HG03575 (cell line): ENCODE data around the gene GMDS.

ENCODE experiments used
- ATAC-seq: cut with Tn5 transposase; IDR thresholded peaks from one replicate; pipeline ENCODE4 v1.9.1; 2021; ENCODE audit not compliant: unreplicated experiment, insufficient number of reproducible peaks, low FRiP score; ENCODE audit errors: extremely low read depth

GMDS gene

DNA sequence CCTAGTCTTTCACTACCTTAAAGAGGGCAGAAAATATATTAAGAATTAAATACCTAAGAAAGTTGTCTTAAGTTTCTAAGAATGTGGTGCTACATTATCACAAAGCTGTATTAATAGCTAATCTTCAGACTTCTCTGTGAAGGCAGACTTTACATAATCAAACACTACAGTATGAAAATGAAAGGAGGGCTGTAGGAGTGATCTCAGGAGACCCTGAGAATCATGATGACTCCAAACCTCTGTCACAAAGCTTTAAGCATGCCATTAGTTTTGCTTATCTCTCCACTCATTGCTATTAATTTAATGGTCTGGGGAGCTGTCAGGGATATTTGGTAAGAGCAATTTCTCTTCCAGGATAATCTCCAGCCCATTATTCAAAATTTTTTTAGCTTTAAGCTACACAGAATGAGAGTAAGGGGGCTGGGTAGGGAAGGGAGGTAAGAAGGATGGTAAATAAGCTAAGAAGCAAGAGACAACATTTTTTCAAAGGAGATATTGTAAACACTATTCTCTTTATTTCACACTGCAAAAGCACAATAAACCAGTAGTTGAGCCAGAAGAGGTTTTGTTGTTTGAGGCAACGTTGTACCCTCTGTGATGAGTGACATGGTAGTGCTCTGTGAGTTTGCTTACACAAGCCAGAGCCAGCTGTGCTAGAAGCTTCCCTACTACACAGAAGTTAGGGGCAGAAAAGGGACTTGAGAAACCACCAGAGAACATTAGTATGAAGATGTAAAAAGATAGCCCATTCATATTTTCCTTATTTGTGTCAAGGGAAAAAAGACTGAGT lies 258.8 kb downstream of the GMDS start:
- no peak for ATAC-seq

DNA sequence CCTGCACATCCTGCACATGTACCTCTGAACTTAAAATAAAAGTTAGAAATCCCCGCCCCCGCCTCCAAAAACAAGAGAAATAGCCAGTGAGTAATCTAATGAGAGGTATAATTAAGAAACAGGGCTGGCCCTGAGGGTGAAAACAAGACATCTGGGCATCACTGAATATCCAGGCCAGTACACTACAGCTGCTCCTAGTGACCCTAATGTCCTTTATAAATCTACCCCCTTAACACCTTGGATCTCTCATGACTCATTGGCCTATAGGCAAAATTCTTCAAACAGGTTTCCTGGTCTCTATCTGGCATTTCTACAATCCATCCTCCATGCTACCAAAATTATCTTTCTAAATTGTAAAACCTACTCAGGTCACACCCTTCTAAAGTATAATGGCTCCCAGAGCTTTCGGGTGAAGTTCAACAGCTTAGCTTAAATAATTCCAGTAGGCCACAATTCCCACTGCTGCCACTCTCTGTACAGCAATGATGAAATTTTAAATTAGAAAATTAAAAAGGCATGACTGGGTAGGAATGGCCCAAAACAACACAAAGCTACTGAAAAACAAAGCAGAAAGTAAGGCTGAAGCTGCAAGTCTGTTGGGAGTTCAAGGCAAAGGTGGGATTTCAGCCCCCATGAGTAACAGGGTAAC lies 260.9 kb downstream of the GMDS start:
- ATAC-seq = no peak

DNA sequence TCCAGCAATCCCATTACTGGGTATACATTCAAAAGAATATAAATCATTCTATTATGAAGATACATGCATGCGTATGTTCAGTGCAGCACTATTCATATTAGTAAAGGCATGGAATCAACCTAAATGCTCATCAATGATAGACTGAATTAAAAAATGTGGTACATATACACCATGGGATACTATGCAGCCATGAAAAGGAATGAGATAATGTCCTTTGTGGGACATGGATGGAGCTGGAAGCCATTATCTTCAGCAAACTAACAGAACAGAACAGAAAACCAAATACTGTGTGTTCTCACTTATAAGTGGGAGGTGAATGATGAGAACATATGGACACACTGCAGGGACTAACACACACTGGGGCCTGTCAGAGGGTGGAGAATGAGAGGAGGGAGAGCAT lies 261.6 kb downstream of the GMDS start:
- ATAC-seq = no peak

DNA sequence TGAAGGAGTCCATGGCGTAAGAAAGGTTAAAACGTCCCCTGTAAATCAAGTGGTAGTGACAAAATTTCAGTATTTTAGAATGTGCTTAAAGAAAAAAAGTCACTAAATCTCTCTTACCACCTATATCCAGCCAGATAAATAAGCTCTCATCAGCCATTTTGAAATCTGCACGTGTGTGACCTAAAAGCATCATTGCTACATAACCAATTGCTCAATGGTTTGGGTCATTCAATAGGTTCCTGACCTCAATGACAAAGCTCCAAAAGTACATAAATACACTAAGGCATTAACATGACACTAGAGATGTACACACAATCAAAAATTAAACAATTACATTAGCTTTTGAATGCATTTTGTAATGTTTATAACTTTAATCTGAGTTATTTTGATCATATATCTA lies 272.4 kb downstream of the GMDS start:
- no peak for ATAC-seq

DNA sequence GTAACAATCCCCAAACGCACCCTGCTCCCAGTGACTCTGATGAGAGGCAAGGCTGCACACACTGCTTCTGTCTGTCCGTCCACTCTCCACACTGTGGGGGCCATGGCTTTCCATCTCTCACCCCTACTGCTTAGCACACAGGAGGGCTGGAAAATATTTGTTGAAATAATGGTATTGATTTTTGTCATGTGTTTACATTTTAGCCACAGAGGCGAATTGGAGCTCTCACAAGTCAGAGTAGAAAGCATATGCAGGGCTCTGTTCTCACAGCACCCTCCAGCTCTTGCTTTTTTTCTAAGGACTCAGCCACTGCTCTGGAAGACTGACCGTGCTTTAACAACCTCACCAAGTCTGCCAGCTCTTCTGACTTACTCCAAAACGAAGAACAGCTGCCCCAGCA lies 273.8 kb downstream of the GMDS start:
- ATAC-seq = no peak

DNA sequence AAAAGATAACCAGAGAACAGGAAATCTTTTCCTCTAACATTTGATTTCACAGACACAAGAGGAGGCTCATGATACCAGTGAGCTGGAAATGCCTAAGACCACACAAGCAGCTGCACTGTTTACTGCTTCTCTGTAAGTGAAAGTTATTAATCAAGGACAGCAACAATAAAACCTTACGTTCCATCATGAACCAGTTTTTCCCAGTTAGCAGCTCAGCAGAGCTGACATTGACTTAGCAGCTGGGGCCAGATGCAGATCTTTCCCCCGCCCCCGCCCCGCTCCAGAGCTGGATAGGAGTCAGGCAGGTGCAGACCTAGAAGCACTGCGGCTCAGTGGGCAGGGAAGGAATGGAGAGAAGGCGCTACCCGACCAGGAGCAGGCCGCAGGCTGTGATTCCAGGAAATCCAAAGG lies 275.2 kb downstream of the GMDS start:
- ATAC-seq = no peak

DNA sequence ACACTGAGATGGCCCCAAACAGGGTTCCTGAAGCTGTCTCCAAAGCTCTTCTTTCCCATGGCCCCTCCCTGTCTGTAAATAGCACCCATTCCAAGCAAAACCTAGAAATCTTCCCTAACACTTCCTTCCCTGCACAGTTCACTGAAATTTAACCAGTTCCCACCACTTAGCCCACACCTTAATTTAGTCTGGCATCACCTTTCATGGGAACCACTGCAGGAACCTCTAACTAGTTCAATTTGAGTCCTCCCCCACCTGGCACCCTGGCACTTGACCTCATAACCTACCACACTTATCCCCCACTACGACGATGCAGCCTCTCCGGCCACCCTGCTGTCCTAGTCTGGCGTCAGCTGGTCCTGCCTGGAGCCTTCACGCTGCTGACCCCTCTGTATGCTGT lies 278.7 kb downstream of the GMDS start:
- ATAC-seq = no peak

DNA sequence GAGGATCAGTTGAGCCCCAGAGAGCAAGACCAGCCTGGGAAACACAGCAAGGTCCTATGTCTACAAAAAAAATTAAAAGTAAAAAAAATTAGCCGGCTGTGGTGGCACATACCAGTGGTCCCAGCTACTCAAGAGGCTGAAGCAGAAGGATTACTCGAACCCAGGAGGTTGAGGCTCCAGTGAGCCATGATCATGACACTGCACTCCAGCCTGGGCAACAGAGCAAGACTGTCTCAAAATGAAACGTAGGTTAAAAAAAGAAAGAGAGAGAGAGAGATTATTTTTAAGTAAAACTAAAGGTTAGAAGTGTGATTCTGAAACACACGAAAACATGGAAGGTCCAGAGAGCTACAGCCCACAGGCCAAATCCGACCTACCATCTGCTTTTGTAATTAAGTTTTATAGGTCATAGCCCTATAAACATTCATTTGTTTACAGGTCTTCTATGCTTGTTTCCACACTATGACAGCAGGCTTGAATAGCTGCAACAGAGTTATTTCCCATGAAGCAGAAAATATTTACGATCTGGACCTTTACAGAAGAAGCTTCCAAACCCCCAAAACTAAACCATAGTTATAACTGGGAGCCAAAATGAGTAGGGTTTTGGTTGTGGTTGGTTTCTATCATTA lies 279.7 kb downstream of the GMDS start:
- no peak for ATAC-seq

DNA sequence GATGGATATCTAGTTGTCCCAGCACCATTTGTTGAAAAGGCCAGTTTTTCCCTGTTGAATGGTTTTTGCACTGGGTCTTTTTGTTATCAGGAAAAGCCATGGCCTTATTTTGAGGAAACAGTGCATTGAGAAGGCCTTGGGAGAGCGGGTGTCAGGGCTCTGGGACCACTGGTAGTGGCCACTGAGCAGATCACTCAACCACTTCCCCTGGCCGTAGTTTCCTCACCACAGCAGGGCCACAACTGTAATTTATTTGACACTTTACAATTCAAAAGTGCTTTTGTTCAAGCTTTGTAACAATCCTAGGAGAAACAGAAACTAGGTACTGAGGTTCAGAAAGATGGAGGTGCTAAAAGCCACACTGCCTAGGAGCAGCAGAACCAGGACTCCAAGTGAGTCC lies 281.8 kb downstream of the GMDS start:
- no peak for ATAC-seq

DNA sequence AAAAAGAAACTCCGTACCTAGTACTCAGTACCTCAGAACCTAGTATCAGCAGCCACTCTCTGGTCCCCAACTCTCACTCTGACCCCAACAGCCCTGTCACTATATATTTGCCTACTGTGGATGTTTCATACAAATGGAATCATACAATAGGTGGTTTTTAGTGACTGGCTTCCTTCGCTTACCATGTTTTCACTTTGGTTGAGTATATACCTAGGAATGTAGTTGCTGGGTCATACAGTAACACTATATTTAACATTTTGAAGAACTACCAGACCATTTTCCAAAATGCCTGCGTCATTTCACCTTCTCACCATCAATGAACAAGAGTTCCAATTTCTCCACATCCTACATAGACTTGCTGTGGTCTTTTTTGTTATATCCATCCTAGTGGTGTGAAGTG lies 283.2 kb downstream of the GMDS start:
- ATAC-seq = no peak

DNA sequence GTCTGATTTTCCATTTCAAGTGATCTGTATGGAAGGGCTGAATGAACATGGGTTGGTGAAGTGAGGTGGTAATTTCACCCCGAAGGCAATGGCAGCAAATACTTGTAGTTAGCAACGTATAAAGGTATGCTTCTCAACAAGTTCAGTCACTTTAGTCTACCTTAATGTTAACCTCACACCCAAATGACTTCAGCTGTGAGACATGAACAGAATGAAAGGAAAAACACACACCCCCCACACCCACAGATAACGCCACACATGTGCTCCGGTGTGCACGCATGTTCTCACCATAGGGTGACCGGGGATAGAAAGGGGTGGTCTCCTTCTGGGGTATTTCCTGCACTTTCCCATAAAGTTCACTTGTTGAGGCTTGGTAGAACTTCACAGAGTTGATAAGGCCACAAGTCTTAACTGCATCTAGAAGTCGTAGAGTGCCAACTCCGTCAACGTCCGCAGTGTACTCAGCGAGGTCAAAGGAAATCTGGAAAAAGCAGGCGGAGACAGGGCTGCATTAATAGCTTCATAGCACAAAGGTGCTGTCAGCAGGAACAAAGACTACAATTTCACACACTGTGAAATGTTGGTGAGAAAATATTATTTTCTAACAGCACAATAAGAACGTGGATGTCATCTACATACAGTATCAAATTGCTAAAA lies 284.8 kb downstream of the GMDS start:
- no peak for ATAC-seq

DNA sequence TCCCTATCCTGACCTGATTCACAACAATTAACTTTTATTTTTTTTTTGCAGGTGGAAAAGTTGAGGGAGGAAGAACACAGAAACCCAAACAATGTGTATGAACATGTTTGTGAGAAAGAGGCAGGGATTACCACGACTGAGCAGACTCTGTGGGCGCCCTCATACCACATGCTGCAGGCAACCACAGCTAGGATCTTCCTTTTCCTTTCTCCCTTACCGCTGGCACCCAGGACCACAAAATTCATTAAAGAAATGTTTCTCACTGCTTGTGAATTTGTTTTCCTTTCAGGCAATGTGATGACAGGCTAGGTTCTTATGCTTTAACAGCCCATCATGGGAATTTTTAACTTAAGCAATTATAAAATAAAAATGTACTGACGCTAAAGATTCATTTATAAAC lies 287.1 kb downstream of the GMDS start:
- no peak for ATAC-seq

DNA sequence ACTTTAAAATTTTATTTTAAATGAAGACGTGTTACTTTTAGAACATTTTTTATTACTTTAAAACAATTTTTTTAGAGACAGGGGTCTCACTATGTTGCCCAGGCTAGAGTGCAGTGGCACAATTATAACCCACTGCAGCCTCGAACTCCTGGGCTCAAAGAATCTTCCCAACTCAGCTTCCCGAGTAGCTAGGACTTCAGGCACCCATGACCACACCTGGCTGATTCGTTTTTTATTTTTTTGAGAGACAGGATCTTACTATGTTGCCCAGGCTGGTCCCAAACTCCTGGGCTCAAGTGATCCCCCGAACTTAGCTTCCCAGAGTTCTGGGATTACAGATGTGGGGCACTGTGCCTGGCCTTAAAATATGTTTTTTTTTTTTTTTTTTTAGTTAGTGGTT lies 287.7 kb downstream of the GMDS start:
- ATAC-seq = no peak

DNA sequence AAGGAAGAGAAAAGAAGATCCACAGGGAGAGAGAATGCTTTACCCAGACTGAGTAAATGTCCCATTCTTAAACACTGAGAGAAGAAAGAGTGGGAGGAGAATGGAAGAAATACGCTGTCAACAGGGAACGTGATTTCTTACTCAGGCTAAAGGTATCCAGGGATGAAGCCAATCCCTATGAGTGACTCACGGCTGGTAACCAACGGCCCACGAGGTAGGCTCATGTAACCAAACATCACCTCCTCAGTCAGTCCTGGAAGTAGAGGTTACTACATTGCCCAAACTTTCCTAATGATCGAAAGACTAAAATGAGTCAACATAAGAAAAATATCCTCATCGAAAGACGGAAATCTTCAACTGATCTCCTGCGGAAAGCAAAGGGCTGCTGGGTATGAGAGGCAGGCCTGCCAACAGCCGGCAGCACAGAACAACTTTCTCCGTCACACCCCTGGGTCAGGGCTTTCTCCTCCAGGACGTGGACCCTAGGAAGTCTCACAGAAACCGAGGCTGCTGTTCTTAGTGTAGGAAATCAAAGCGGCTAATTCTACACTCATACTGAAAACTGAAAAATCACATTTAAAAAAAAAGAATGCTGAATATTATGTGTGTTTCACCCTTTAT lies 292.6 kb downstream of the GMDS start:
- ATAC-seq = no peak

DNA sequence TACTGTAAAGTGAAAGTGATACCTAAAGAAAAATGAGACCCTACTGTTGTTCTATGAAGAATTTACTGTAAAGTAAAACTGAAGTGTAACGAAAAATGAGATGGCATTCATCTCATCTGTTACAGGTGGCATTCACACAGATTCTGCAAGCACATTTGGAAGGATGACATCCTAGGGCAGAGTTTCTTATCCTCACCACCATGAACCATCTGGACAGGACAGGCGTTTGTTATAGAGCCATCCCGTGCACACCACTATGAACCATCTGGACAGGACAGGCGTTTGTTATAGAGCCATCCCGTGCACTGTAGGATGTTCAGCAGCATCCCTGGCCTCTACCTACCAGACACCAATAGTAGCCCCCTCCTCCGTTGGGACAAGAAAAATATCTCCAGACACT lies 294.8 kb downstream of the GMDS start:
- ATAC-seq = no peak

DNA sequence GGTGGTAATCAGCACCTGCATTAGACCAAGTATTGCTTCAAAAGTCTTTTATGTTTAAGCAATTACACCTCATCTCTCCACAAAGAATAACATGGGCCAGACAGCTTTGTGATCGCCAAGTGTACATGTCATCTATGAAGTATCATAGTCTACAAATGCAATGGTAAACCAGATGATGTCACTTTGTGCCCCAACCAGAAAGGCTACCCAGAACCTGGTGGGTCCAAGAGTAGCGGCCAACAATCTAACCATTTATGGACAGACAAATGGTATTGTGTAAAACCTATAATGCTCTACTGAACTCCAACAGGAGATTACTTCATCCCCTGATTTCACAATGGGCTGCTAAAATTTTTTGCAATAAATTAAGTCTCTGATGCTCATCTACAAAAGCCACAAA lies 295.9 kb downstream of the GMDS start:
- ATAC-seq = no peak

DNA sequence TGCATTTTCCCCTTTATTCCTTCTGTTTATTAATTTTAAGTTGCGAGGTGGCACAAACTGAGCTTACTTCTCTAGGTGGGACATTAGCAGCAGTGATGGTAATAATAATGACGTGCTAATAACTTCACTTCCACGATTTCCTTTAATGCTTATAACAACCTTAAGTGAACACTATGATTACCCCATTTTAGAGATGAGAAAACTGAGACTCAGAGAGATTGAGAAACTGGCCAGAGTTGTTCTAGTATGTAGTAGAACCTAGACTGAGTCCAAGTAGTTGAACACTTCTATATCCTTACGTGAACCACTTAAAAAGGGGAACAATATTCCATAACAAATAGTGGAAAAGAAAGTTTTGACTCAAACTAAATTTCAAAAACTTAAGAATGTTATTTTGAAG lies 297.5 kb downstream of the GMDS start:
- no peak for ATAC-seq

DNA sequence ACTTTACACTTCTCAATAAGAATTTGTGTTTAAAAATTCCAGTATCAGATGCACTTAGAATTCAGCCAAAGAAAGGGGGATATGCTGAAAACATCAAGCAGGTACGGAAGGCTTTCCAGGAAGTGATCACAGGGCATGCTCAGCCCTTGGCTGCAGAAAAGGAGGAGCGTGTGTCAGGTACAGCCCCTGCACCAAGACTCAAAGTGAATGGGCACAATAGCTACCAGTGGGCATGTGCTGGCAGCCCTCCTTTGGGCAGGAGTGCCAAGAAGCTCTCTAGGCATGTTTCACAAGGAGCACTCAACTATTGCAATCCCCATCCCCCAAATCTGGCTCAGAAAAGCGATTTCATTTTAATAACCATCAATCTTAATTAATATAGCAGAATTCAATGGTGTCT lies 298.8 kb downstream of the GMDS start:
- no peak for ATAC-seq

DNA sequence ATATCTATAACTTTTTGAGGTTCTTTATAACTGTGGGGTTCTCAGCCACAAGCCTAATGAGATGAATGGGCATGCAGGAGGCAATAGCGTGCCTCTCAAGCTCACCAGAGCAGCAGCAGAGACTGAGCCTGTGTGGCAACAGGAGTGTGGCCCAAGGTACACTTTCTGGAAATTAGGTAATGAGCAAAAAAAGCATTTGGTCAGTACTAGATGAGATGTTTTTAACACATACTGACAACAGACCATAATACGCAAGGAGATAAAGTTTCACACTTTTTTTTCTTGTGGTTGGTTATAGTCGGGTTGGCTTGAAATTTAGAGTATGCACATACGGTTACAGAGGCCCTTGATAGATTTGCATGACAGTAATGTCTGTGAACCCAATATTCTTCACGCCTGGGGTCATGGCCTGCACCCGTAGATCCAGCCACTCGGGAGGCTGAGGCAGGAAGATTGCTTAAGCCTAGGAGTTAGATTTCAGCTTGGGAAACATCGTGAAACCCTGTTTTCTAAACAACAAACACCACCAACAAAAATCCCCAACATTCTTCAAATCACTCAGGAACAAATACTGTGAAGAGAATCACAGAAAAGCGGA lies 300.1 kb downstream of the GMDS start:
- no peak for ATAC-seq
